H1 (cell line): Measurements from ENCODE around the gene RNF187. TPM values are rescaled to one million over a fixed set of nuclear protein-coding genes. Genes with fewer than 3 reads are reported as not detected.

Source experiments
- CTCF ChIA-PET: fragments of 300-600 bp; sonication (Branson Sonifier 250); formaldehyde crosslinking; loops from one replicate; lab custom pipeline; 2021; ENCODE audit not compliant: partially characterized antibody; lab: Charles Lee
- POLR2A ChIA-PET: fragments of 300-600 bp; sonication (Branson Sonifier 250); formaldehyde crosslinking; loops from one replicate; lab custom pipeline; 2021; ENCODE audit warnings: inconsistent platforms; ENCODE audit not compliant: partially characterized antibody; lab: Charles Lee
- DNase-seq, 2 experiments: peaks; one replicate each; pipeline versions ENCODE4 v3.0.0 to v3.0.0-alpha.2; 2010 to 2022; ENCODE audit warnings: low spot score in 2 of 2, low read depth in 1 of 2, mixed read lengths in 1 of 2
- FAIRE-seq: peaks from 2 replicates; lab custom pipeline; 2011; peaks lifted over from hg19 to GRCh38; lab: Jason Lieb, UNC
- H2AFZ ChIP-seq: 2 replicates; pipeline ENCODE4 v1.8.1; 2012; ENCODE audit warnings: low read length, inconsistent platforms
- H2AK5ac ChIP-seq: 2 replicates; pipeline ENCODE4 v1.6.1; 2013; ENCODE audit warnings: low read depth, low read length
- H2BK120ac ChIP-seq: replicated peaks from 2 replicates; pipeline ENCODE3; 2013; ENCODE audit warnings: low read depth, low read length, inconsistent platforms
- H2BK12ac ChIP-seq: 2 replicates; pipeline ENCODE4 v1.6.1; 2013; ENCODE audit warnings: low read depth, low read length
- H2BK15ac ChIP-seq: 2 replicates; pipeline ENCODE4 v1.6.1; 2013; ENCODE audit warnings: low read length
- H2BK20ac ChIP-seq: 2 replicates; pipeline ENCODE4 v1.6.1; 2013; ENCODE audit warnings: low read length
- H2BK5ac ChIP-seq: 2 replicates; pipeline ENCODE4 v1.6.1; 2013; ENCODE audit warnings: low read depth, low read length
- H3K14ac ChIP-seq: 2 replicates; pipeline ENCODE4 v1.6.1; 2013; ENCODE audit warnings: inconsistent platforms; ENCODE audit not compliant: insufficient read length
- H3K18ac ChIP-seq: 2 replicates; pipeline ENCODE4 v1.6.1; 2013; ENCODE audit warnings: low read length; ENCODE audit errors: extremely low read depth
- H3K23ac ChIP-seq: 2 replicates; pipeline ENCODE4 v1.6.1; 2013; ENCODE audit warnings: inconsistent platforms; ENCODE audit not compliant: insufficient read length
- H3K23me2 ChIP-seq: 2 replicates; pipeline ENCODE4 v1.6.1; 2013; ENCODE audit warnings: low read depth, low read length
- H3K27ac ChIP-seq: 2 replicates; pipeline ENCODE4 v1.6.1; 2011; ENCODE audit warnings: low read depth, low read length, inconsistent platforms
- H3K27me3 ChIP-seq, 4 experiments: replicated peaks in 1 of 4; 1 replicate in 1 of 4; 2 replicates in 3 of 4; pipeline versions ENCODE4 v1.6.1 to v1.8.1; 2011 to 2013; ENCODE audit warnings: low read length in 3 of 4, mild to moderate bottlenecking in 3 of 4, inconsistent platforms in 2 of 4, mixed read lengths in 2 of 4, moderate library complexity in 1 of 4; ENCODE audit not compliant: control insufficient read depth in 3 of 4, insufficient read depth in 3 of 4; ENCODE audit errors: extremely low read depth in 1 of 4
- H3K36me3 ChIP-seq, 4 experiments: 2 replicates each; pipeline versions ENCODE4 v1.6.1 to v1.8.1; 2011 to 2013; ENCODE audit warnings: mild to moderate bottlenecking in 4 of 4, low read length in 3 of 4, moderate library complexity in 2 of 4, control low read depth in 1 of 4, inconsistent platforms in 1 of 4; ENCODE audit not compliant: insufficient read depth in 4 of 4, control insufficient read depth in 2 of 4
- H3K4ac ChIP-seq: replicated peaks from 2 replicates; pipeline ENCODE3; 2013; ENCODE audit warnings: low read length, low read depth, mixed read lengths, inconsistent platforms; ENCODE audit not compliant: insufficient read length
- H3K4me1 ChIP-seq, 4 experiments: replicated peaks in 1 of 4; 1 replicate in 1 of 4; 2 replicates in 3 of 4; pipeline versions ENCODE4 v1.6.1 to v1.8.1; 2011 to 2013; ENCODE audit warnings: low read length in 3 of 4, inconsistent platforms in 2 of 4, mixed read lengths in 1 of 4; ENCODE audit not compliant: insufficient read depth in 4 of 4, control insufficient read depth in 3 of 4
- H3K4me2 ChIP-seq, 2 experiments: 2 replicates each; pipeline versions ENCODE4 v1.6.1 to v1.8.1; 2011 to 2013; ENCODE audit warnings: low read depth in 2 of 2, low read length in 2 of 2, control low read depth in 1 of 2, inconsistent platforms in 1 of 2, mild to moderate bottlenecking in 1 of 2; ENCODE audit not compliant: insufficient read depth in 1 of 2
- H3K4me3 ChIP-seq, 4 experiments: fragments of 200-600, 300-600 bp in 1 of 4; sonication (generic), shearing (Covaris generic), sonication (Bioruptor Twin) in 1 of 4; 2 replicates each; pipeline versions ENCODE4 v1.5.1 to v1.8.1; 2011 to 2016; ENCODE audit warnings: low read length in 4 of 4, low read depth in 3 of 4, control low read depth in 2 of 4, inconsistent platforms in 2 of 4, mild to moderate bottlenecking in 2 of 4, mixed read lengths in 1 of 4, moderate library complexity in 1 of 4; ENCODE audit not compliant: insufficient read depth in 2 of 4; ENCODE audit errors: extremely low read depth in 1 of 4
- H3K56ac ChIP-seq: replicated peaks from 2 replicates; pipeline ENCODE3; 2013; ENCODE audit warnings: low read depth, mild to moderate bottlenecking, mixed read lengths, low read length, inconsistent platforms; ENCODE audit not compliant: insufficient read length
- H3K79me1 ChIP-seq: 2 replicates; pipeline ENCODE4 v1.6.1; 2013; ENCODE audit warnings: low read depth, low read length, control low read depth
- H3K79me2 ChIP-seq, 2 experiments: 2 replicates each; pipeline versions ENCODE4 v1.6.1 to v1.8.1; 2012 to 2013; ENCODE audit warnings: low read length in 2 of 2, mild to moderate bottlenecking in 2 of 2, inconsistent platforms in 1 of 2; ENCODE audit not compliant: insufficient read depth in 2 of 2, control insufficient read depth in 1 of 2
- H3K9ac ChIP-seq, 4 experiments: replicated peaks in 1 of 4; 1 replicate in 1 of 4; 2 replicates in 3 of 4; pipeline versions ENCODE4 v1.6.1 to v1.8.1; 2011 to 2013; ENCODE audit warnings: low read depth in 3 of 4, low read length in 3 of 4, control low read depth in 2 of 4, mild to moderate bottlenecking in 2 of 4, moderate library complexity in 2 of 4, inconsistent platforms in 1 of 4; ENCODE audit errors: extremely low read depth in 1 of 4
- H3K9me3 ChIP-seq, 2 experiments: 2 replicates each; pipeline versions ENCODE4 v1.6.1 to v1.8.1; 2012 to 2013; ENCODE audit warnings: mild to moderate bottlenecking in 2 of 2, moderate library complexity in 2 of 2, control low read depth in 1 of 2, inconsistent platforms in 1 of 2, low read depth in 1 of 2, low read length in 1 of 2, mixed read lengths in 1 of 2; ENCODE audit not compliant: insufficient read depth in 2 of 2
- H4K20me1 ChIP-seq, 2 experiments: replicated peaks in 1 of 2; 2 replicates each; pipeline versions ENCODE3 to v1.8.1; 2011 to 2013; ENCODE audit warnings: inconsistent platforms in 2 of 2, low read length in 2 of 2, mild to moderate bottlenecking in 1 of 2; ENCODE audit not compliant: insufficient read depth in 2 of 2, control insufficient read depth in 1 of 2
- H4K5ac ChIP-seq: 2 replicates; pipeline ENCODE4 v1.6.1; 2013; ENCODE audit warnings: low read length, low read depth, mixed read lengths, inconsistent platforms; ENCODE audit not compliant: insufficient read length
- H4K8ac ChIP-seq: 2 replicates; pipeline ENCODE4 v1.8.0; 2013; ENCODE audit warnings: mild to moderate bottlenecking, moderate library complexity, low read length, inconsistent platforms; ENCODE audit not compliant: insufficient read depth; ENCODE audit errors: extremely low read depth
- H4K91ac ChIP-seq: replicated peaks from 2 replicates; pipeline ENCODE3; 2013; ENCODE audit warnings: low read length, mixed read lengths, inconsistent platforms; ENCODE audit not compliant: insufficient read length
- EGR1 ChIP-seq: IDR thresholded peaks from 2 replicates; pipeline ENCODE4 v1.6.1; 2011; ENCODE audit warnings: low read depth, low read length, borderline replicate concordance
- polyA plus RNA-seq, 7 experiments: library from polyadenylated mRNA; depleted of rRNA in 3 of 7; stranded (reverse) in 5 of 7; unstranded in 2 of 7; fragments of >200 nt in 5 of 7; fragments of 200-250 nt in 2 of 7; gene quantifications; 1 replicate in 5 of 7; 2 replicates in 1 of 7; 4 replicates in 1 of 7; pipeline versions ENCODE4 v1.2.1 to v1.2.3, GENCODE V29; 2011 to 2013; ENCODE audit warnings: missing spikeins in 2 of 7, mixed read lengths in 2 of 7
- total RNA-seq: library from RNA; stranded (reverse); fragmentation: NEBNext Ultra II Directional; extraction: Animal tissue kit (Norgen Biotek cat#: 25700); gene quantifications from 2 replicates; pipeline ENCODE4 v1.2.1, GENCODE V29; 2021

RNF187 gene
- total and polyA plus RNA-seq, 2 of the 8 experiments (the other 6 are each of a cell fraction or from before 2014, with no cell fraction given): 47.0 to 113 TPM

DNA sequence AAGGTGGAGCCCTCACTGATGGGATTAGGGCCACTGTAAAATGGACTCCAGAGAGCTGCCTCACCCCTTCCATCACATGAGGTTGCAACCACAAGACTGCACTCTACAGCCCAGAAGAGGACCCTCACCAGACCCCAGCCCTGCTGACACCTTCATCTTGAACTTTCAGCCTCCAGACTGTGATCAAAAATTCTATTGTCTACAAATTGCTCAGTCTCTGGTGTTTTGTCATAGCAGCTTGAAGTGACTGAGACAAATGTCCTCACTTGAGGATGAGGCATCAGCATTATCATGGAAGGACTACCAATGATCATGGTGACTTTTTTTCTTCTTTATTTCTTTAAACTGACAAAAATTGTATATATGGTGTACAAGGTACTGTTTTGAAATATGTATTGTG, 43.8 kb upstream of the RNF187 start:
- Histone ChIP-seq H2AFZ (no peak overlapping the region), H3K14ac (no peak overlapping the region), H2BK12ac (no peak overlapping the region), H2AK5ac (no peak overlapping the region), H4K20me1 (no peaks in the 10 kb centered on the region), H3K36me3 (no peaks in the 10 kb centered on the region), H3K79me1 (no peaks in the 10 kb centered on the region), H3K23ac (no peak overlapping the region), H4K8ac (no peak overlapping the region), H4K5ac (no peak overlapping the region), H3K4me2 (no peak overlapping the region), H2BK120ac (no peak overlapping the region), H3K4me1 (peaks cover 0 to 11% (median 2%) of the 10 kb centered on the region in 4 experiments; a peak in 5 of 7 replicates), H3K23me2 (peaks cover 8% of the 10 kb centered on the region), H3K4me3 (no peak overlapping the region), H4K91ac (no peak overlapping the region), H3K27ac (no peak overlapping the region), H3K27me3 (peaks cover 22 to 94% (median 64%) of the 10 kb centered on the region in 4 experiments), H3K9ac (no peak overlapping the region), H3K56ac (no peak overlapping the region), H3K4ac (no peak overlapping the region), H3K79me2 (no peaks in the 10 kb centered on the region), H3K9me3 (no peaks in the 10 kb centered on the region), H2BK5ac (no peak overlapping the region), H2BK20ac (no peak overlapping the region), H2BK15ac (no peak overlapping the region), H3K18ac (no peak overlapping the region)
- CTCF ChIA-PET: no interaction called here
- POLR2A ChIA-PET: interaction anchor here (0.9 to 7.8 kb wide), 3 partner anchors 9 to 28 kb away, joined by 3 to 82 read pairs (median 3); a partner anchor contains a TSS
- FAIRE-seq (no peak), DNase-seq (no peak)
- no peak for TF ChIP-seq EGR1
